Endometrial microvascular endothelial cells (primary cell): ENCODE data around the gene MYO3B. TPM values are rescaled to one million over a fixed set of nuclear protein-coding genes. Genes with fewer than 3 reads are reported as not detected.
"Not testable (repeated sequence)": the region's sequence is repeated elsewhere in the genome, so short reads cannot be mapped to it uniquely, and the experiment has no call there.

Experiments
- in situ Hi-C: cut with HindIII; loops from 2 replicates; pipeline ENCODE4 v1.10.0; 2017; ENCODE audit warnings: low sequenced_read_pairs, low pct_unique_long_range_greater_than_20kb; ENCODE audit errors: inconsistent ontology term
- total RNA-seq: library from RNA; depleted of rRNA; stranded (reverse); fragments of >200 nt; gene quantifications from one replicate; pipeline ENCODE4 v1.2.3, GENCODE V29; 2015; ENCODE audit errors: inconsistent ontology term

MYO3B gene
- total RNA-seq, 1 donor from 2014 or later, result not detected

DNA sequence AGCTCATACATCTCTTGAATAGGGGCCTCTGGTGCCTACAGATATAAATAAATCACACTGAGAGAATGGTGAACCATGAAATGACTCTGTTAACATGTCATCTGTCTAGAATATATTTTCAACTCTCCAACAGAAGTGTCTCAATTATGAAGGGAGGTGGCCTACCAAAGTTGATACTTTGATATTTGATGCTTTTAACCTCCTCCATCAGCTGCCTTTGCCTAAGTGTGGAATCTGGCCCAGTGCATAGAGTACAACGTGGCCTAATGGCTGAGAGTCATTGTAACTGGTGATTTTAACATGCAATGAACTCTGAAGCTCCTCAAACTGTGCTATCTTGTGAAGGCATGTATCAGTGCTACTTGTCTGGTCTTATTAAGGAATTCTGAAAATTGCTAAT lies 93.4 kb downstream of the MYO3B start:
- in situ Hi-C loops, result no loop called here

DNA sequence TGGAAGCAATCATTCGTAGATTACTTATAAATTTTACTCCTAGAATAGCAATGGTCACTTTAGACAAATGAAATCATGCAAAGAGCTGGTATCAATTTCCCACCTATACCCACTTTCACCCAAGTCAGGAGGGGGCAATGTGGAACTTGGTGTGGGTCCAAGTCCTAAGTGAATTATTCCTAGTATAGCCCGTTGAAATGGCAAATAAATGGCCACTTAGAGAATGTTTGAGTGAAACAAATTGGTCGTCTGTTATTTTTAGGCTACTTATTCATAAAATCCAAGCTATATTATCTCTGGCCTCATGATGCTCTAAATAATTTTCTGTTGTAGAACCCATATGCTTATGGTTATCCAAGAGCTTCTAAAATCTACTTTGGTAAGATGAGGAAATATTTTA lies 98.1 kb downstream of the MYO3B start:
- in situ Hi-C loops, result no loop called here

DNA sequence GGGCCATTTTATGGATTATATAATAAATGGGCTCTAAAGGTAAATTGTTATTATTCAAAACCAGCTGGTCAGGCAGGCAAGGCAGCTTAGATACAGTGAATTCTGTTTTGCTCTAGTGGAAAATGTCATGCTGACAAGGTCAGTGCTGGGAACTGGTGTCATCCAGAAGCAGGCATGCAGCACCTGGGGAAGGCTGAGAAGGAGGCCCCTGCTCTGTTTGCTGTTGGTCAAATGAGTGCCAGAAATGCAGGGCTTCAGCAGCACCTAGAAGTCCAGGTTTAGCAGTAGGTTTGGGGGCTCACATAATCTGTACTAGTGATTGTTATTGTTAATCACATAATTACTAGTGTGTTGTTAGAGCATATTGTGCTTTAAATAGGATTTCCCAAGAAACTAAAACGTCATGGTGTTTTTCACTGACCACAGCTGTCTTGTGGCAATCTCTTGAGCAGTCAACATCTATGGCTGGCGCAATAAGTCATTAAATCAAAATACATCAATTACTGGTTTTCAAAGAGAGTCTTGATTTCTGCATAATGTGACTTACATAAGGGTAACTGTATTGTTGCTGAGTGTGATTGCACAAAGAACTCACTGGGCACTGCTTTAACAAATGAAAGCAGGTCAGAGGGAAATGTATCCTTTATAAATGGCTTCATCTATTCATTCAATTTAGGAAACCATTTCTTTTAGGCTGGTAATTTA lies 99.1 kb downstream of the MYO3B start:
- in situ Hi-C loops, result no loop called here

DNA sequence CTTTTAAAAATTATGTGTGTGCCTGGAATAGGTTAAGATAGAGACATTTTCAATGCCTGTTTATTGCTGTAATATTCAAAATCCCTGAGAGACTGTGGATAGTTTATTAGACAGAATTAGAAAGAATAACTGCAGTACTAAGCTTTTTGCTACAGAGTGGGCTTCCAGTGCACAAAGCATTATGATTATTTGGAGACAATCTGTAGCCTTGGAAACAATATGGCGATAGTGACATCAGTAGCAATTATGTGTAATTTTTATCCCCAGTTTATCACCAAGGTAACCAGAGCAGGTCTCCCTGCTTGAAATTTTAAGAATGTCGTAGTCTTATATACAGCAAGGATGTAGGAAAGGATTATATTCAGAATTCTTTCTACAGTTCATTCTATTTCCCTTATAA lies 100.0 kb downstream of the MYO3B start:
- in situ Hi-C loops, result no loop called here

DNA sequence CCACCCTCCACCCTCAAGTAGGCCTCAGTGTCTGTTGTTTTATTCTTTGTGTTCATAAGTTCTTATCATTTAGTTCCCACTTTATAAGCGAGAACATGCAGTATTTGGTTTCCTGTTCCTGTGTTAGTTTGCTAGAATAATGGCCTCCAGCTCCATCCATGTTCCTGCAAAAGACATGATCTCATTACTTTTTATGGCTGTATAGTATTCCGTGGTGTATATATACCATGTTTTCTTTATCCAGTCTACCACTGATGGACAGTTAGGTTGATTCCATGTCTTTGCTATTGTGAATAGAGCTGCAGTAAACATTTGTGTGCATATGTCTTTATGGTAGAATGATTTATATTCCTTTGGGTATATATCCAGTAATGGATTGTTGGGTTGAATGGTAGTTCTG lies 101.7 kb downstream of the MYO3B start:
- in situ Hi-C loops, result not testable (repeated sequence)

DNA sequence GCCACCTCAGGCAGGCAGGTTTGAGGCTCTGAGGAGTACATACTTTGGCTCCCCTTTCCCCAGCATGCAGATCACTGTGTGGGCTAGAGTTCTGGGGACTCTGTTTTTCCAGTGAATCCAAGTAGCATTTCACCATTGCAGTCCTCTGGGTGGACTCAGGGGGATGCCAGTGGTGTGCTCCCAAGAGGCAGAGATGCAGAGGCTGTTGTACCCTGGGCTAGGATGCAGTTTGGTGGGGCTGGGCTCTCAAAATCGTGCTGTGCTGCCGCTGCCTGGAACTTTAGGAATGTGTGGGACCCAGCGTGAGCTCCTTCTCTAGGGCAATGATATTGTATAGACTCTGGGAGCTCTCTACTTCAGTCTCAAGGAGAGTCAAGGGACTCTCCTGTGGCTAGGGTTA lies 104.9 kb downstream of the MYO3B start:
- in situ Hi-C loops, result no loop called here

DNA sequence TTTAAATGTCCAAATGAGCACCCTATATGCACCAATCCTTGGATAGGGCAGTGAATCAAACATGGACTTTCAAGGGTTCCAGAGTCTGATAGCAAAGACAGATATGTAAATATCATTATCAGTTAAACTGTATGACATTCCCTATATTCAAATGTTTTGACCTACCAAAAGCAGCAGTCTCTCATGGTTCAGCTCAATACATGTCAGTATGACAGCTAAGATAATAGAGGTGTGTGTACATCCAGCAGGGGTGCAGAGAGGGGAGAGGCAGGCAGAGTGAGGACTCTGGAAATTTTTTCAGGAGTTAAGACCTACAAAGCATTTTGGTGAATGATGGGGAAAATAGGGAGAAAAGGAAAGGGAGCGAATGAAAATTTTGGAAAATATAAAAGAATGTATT lies 106.3 kb downstream of the MYO3B start:
- in situ Hi-C loops, result no loop called here

DNA sequence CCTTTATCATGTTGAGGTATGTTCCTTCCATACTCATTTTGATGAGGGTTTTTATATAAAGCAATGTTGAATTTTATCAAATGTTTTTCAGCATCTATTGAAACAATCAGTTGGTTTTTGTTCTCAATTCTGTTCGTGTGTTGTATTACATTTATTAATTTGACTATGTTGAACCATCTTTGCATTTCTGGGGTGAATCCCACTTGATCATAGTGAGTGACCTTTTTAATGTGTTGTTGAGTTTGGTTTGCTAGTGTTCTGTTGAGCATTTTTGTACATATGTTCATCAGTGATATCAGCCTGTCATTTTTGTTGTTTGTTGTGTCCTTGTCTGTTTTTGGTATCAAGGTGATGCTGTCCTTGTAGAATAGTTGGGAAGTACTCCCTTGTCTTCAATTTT lies 110.9 kb downstream of the MYO3B start:
- in situ Hi-C loops, result no loop called here

DNA sequence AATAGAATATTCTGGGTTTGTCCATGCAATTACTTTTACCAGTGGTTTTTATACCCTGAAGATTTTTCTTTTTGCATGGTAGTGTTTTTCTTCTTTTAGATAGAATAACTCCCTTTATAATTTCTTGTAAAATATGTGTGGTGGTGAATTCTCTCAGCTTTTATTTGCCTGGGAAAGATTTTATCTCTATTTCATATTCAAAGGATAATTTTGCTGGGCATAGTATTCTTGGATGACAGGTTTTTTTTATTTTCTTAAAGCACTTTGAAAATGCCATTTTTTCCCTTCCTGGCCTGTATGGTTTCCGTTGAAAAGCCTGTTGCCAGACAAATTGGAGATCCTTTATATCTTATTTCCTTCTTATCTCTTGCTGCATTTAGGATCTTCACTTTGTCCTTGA lies 113.5 kb downstream of the MYO3B start:
- in situ Hi-C loops, result no loop called here

DNA sequence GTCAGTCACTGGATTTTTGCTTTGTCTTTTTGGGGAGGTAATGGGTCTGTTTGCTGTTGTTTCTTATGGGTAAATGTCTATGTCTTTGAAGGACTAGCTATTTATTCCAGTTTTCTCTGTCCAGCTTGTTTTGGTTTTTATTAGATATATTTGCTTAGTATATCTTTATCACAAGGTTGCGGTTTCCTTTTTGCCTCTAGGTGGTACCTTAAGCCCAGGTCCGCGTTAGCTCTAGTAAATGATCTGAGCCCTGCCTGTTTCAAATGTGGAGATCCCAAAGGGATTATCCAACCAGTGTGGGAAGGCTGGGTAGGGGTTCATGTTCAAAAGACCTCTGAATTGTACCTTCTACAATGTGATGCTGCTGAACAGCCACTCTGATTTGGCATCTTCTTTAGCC lies 114.5 kb downstream of the MYO3B start:
- in situ Hi-C loops, result no loop called here

DNA sequence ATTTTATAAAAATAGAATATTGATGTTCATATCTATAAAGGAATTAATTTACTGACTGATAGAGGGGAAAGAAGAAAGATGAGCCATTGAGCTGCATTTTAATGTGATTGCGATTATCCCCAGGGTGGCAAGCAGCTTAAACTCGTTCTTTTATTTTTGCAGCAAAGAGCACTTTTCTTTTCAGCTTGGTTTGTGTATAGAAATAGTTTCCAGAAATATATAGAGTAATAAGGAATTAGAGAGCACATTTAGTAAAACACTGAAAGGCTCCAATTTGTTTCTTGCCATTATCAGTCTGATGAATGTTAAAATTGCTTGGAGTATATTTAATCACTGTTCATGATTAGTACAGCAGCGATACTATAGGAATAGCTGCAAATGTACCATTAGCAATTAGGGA lies 119.5 kb downstream of the MYO3B start:
- in situ Hi-C loops, result no loop called here

DNA sequence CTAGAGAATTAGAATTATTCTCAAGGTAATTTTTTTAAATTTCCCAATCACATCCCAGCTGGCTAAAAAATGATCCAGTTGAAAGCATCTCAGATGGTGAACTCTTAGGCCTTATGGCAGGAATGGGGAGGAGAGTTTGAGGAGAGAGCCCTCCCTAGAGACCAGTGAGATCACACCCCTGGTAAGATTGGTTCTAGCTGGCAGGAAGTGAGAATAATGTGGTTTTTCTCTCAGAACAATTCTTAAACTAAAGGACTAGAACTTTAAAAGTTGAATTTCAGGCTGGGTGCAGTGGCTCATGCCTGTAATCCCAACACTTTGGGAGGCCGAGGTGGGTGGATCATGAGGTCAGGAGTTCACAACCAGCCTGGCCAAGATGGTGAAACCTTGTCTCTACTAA lies 120.2 kb downstream of the MYO3B start:
- in situ Hi-C loops, result no loop called here

DNA sequence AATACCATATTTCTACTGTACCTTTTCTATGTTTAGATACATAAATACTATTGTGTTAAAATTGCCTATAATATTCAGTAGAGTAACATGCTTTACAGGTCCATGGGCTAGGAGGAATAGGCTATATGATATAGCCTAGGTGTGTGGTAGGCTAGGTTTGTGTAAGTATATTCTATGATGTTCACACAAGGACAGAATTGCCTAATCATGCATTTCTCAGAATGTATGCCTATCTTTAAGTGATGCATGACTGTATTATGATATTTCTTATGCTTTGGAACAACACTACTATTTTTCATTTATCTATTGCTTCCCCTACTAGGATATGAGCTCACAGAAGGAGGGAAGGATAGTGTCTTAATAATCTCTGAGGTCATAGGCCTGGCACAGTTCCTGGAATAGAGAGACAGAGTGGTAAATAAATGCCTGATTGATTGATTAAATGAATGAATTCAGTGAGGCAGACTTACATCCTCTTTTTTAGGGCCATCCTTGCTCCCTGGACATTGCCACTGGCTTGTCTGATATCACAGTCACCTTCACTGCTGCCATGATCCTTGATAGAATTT lies 121.0 kb downstream of the MYO3B start:
- in situ Hi-C loops, result no loop called here

DNA sequence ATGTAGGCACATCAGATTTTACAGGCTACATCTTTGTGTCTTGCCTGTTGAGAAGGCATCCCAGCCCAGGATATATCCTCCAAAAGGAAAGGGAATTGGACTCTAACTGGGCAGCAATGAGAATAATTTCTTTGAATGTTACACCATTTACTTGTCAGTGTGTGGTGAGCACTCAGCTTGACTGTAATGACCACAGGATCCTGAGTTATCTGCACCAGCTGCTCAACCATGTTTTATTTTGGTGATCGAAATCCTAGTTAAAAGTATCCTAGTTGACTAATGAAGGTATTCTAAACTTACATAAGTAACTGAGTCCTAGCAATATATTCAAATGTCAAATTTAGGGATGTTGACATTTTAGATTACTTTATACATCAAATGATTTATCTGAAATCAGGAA lies 123.0 kb downstream of the MYO3B start:
- in situ Hi-C loops, result no loop called here

DNA sequence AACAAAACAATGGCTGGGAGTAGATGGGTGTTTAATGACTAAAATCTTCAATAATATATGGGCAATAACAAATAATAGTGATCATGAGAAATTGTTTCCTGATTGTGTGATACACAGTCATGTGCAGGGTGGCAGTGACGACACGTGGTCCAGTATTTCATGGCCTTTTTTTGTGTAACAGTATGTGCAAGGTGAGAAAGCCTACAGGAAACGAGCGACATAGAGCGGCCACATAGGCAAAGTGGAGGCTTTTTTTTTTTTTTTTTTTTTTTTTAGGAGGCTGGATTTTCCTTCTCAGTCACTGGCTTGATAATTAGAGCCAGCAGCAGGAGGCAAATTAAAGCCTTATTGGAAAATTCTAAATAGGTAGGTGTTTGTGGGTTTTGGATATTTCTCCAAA lies 123.7 kb downstream of the MYO3B start:
- in situ Hi-C loops, result no loop called here

DNA sequence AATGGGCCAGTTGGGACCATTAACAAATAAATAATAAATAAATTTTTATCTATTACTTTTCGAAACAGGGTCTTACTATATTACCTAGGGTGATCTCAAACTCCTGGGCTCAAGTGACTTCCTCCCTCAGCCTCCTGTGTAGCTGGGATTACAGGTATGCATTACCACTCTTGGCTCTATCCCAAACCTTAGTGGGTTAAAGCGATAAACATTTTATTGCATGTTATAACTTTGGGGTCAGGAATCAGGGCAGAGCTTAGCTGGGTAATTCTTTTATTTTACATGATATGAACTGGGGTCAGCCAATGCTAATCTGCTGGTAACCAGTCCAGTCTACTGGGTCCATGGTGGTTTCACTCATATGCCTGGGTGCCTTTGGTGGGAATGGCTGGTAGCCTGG lies 127.8 kb downstream of the MYO3B start:
- in situ Hi-C loops, result no loop called here

DNA sequence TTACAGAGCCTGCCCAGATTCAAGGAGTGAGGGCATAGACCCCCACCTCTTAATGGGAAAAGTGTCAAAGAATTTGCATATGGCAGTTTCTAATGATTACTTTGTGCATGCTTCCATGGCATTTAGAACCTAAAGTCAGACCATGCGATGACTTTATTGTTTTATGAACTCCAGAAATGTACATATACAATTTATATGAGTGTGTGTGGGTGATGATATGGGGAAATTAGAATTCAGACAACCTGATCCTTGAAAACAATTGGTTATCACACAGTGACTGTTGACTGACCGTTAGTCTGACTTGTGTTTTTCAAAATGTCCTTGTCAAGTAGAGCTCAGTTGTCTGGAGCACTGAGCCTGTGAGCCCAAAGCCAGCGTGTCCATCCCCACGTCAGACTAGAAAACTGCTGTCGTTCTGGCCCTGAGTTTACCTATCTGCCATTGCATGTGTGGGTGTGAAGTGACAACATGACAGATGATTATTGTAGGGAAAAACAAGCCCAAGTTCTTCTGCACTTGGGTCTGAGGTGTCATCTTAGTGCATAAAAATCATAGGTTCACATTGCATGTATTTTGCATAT lies 128.4 kb downstream of the MYO3B start:
- in situ Hi-C loops, result no loop called here

DNA sequence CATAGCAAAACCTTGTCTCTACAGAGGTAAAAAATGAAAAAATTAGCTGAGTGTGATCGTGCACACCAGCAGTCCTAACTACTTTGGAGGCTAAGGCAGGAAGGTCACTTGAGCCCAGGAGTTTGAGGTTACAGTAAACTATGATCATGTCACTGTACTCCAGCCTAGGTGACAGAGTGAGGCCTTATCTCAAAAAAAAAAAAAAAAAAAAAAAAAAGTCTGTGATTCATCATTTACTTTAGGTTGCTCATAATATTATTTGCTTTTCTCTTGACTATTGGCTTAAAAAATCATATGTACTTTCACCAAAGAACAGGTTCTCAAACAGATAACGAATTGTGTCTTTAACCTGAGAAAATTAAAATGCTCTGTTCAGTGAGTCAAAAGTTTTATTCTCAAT lies 129.1 kb downstream of the MYO3B start:
- in situ Hi-C loops, result no loop called here

DNA sequence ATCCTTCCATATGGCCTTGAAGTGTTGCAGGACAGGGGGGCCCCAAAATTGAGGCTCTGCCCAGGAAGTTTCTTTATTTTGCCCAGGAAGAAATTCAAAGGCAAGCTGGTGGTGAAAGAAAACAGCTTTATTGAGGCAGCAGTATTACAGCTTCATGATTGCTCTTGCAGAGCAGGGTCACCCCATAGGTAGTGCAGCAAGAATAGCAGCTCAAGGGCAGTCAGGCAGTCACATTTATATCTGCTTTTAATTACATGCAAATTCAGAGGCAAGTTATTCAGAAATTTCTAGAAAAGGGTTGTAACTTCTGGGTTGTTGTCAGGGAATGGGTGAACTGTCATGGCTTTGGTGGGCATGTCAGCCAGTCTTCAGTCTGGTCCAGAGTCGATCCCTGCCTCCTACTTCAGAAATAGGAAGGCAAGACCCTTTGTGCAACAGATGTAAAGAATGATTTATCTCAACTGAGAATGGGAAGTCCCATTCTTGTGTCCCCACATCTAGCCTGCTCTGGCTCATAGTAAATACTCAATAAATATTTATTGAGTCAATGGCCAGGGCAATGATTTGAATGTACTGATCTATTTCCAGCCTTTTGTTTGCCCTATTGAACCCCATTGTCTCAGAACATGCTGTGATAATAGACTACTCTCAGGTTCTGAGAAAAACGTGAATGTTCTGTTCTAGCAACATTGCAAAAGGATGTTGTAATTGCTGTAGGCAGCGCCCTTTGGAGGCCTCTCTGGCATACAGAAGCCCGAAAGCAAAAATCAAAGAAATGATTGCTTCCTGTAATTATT lies 129.8 kb downstream of the MYO3B start:
- in situ Hi-C loops, result no loop called here
